Measurements from ENCODE around the gene LRRC70.

The LRRC70 gene

GRCh38 chr5:62605638-62606037, 27.0 kb downstream of the LRRC70 start:
- H3K79me2 ChIP-seq (ENCODE audit: insufficient read depth, low read length), result no peaks in the 10 kb centered on the region
- no peak overlapping the region for H3K4me3 ChIP-seq (ENCODE audit: insufficient read depth, low read length, poor library complexity, severe bottlenecking)
- H3K9ac ChIP-seq (ENCODE audit: low read length), result no peak overlapping the region
- H3K9me3 ChIP-seq (ENCODE audit: insufficient read depth, low read length), result no peaks in the 10 kb centered on the region
- H3K9me2 ChIP-seq (replicated peaks; ENCODE audit: insufficient read depth, low read length), result no peaks in the 10 kb centered on the region
- H3K4me2 ChIP-seq (ENCODE audit: low read depth, low read length, poor library complexity, severe bottlenecking), result no peak overlapping the region
- H3F3A ChIP-seq (ENCODE audit: insufficient read depth), result no peaks in the 10 kb centered on the region
- no peaks in the 10 kb centered on the region for H3K27me3 ChIP-seq (ENCODE audit: low read length)
- peaks cover 8% of the 10 kb centered on the region; the same call in 1 of the 2 replicates for H3K36me3 ChIP-seq (ENCODE audit: low read length)
- TF ChIP-seq EZH2phosphoT487 (conservative IDR thresholded peaks at IDR 0.05; ENCODE audit: low read length), result no peak
- no peaks in the 10 kb centered on the region for H4K20me1 ChIP-seq (ENCODE audit: low read depth, low read length)
- H3K27ac ChIP-seq (ENCODE audit: low read depth, low read length), result no peak overlapping the region
- H2AFZ ChIP-seq (ENCODE audit: low read depth, low read length, severe bottlenecking), result no peak overlapping the region

GRCh38 chr5:62606878-62607277, 28.3 kb downstream of the LRRC70 start:
- Histone ChIP-seq H3K79me2 (ENCODE audit: insufficient read depth, low read length) (no peaks in the 10 kb centered on the region), H4K20me1 (ENCODE audit: low read depth, low read length) (no peaks in the 10 kb centered on the region), H3K27ac (ENCODE audit: low read depth, low read length) (no peak overlapping the region), H3K9me3 (ENCODE audit: insufficient read depth, low read length) (no peaks in the 10 kb centered on the region), H3K36me3 (ENCODE audit: low read length) (peaks cover 6% of the 10 kb centered on the region; the same call in 1 of the 2 replicates), H3K9me2 (replicated peaks; ENCODE audit: insufficient read depth, low read length) (no peaks in the 10 kb centered on the region), H3K9ac (ENCODE audit: low read length) (no peak overlapping the region), H3F3A (ENCODE audit: insufficient read depth) (no peaks in the 10 kb centered on the region), H3K4me2 (ENCODE audit: low read depth, low read length, poor library complexity, severe bottlenecking) (no peak overlapping the region), H3K27me3 (ENCODE audit: low read length) (no peaks in the 10 kb centered on the region), H3K4me3 (ENCODE audit: insufficient read depth, low read length, poor library complexity, severe bottlenecking) (no peak overlapping the region), H2AFZ (ENCODE audit: low read depth, low read length, severe bottlenecking) (no peak overlapping the region)
- TF ChIP-seq EZH2phosphoT487 (conservative IDR thresholded peaks at IDR 0.05; ENCODE audit: low read length) (no peak), CTCF (IDR thresholded peaks at IDR 0.05; ENCODE audit: insufficient read depth, low read length, poor library complexity, severe bottlenecking) (no peak)

GRCh38 chr5:62607615-62608014, 29.0 kb downstream of the LRRC70 start:
- H3K27ac ChIP-seq (ENCODE audit: low read depth, low read length), result no peak overlapping the region
- H3K36me3 ChIP-seq (ENCODE audit: low read length), result peaks cover 4% of the 10 kb centered on the region; the same call in 1 of the 2 replicates
- H3K27me3 ChIP-seq (ENCODE audit: low read length), result no peaks in the 10 kb centered on the region

More at GRCh38 chr5:62607615-62608014, 29.0 kb downstream of the LRRC70 start:
- no peaks in the 10 kb centered on the region for H3K9me3 ChIP-seq (ENCODE audit: insufficient read depth, low read length)
- TF ChIP-seq EZH2phosphoT487 (conservative IDR thresholded peaks at IDR 0.05; ENCODE audit: low read length) (no peak), CTCF (IDR thresholded peaks at IDR 0.05; ENCODE audit: insufficient read depth, low read length, poor library complexity, severe bottlenecking) (no peak)
- no peak overlapping the region for H2AFZ ChIP-seq (ENCODE audit: low read depth, low read length, severe bottlenecking)
- H4K20me1 ChIP-seq (ENCODE audit: low read depth, low read length), result no peaks in the 10 kb centered on the region
- H3F3A ChIP-seq (ENCODE audit: insufficient read depth), result no peaks in the 10 kb centered on the region
- no peaks in the 10 kb centered on the region for H3K9me2 ChIP-seq (replicated peaks; ENCODE audit: insufficient read depth, low read length)
- no peak overlapping the region for H3K9ac ChIP-seq (ENCODE audit: low read length)
- no peak overlapping the region for H3K4me3 ChIP-seq (ENCODE audit: insufficient read depth, low read length, poor library complexity, severe bottlenecking)
- no peak overlapping the region for H3K4me2 ChIP-seq (ENCODE audit: low read depth, low read length, poor library complexity, severe bottlenecking)
- no peaks in the 10 kb centered on the region for H3K79me2 ChIP-seq (ENCODE audit: insufficient read depth, low read length)
